IMR-90 (cell line): ENCODE measurements around the gene KATNAL2. TPM values are rescaled to one million over a fixed set of nuclear protein-coding genes. Genes with fewer than 3 reads are reported as not detected.
"Not testable (repeated sequence)": the region's sequence is repeated elsewhere in the genome, so short reads cannot be mapped to it uniquely, and the experiment has no call there.

Experiments
- ATAC-seq: fragments of 200-7000 bp; cut with Tn5 transposase; 2 replicates; pipeline ENCODE4 v1.9.1; 2020; ENCODE audit warnings: low read depth, mild to moderate bottlenecking, moderate library complexity
- BruUV-seq: library from RNA; stranded (reverse); fragments of 400-500 nt; replicated peaks from 2 replicates; lab custom pipeline; 2021; lab: Mats Ljungman, UMichigan
- CTCF ChIA-PET: fragments of 300-600 bp; formaldehyde crosslinking; extraction: SDS; loops from one replicate; lab custom pipeline; 2021; ENCODE audit warnings: antibody characterized with exemption; lab: Yijun Ruan, JAX
- POLR2A ChIA-PET: fragments of 300-600 bp; sonication (Branson Sonifier 250); formaldehyde crosslinking; loops from one replicate; lab custom pipeline; 2022; ENCODE audit warnings: antibody characterized with exemption; ENCODE audit not compliant: unreplicated experiment; lab: Charles Lee
- DNase-seq: peaks from one replicate; pipeline ENCODE4 v3.0.0; 2013
- H2AFZ ChIP-seq: replicated peaks from 2 replicates; pipeline ENCODE3; 2013; ENCODE audit warnings: low read length, mild to moderate bottlenecking; ENCODE audit not compliant: poor library complexity
- H2AK5ac ChIP-seq: 2 replicates; pipeline ENCODE4 v1.6.1; 2013; ENCODE audit warnings: low read depth, low read length, inconsistent platforms
- H2AK9ac ChIP-seq: replicated peaks from 2 replicates; pipeline ENCODE3; 2013; ENCODE audit warnings: mild to moderate bottlenecking, low read depth, low read length, moderate library complexity; ENCODE audit not compliant: poor library complexity
- H2BK120ac ChIP-seq: 2 replicates; pipeline ENCODE4 v1.6.1; 2013; ENCODE audit warnings: low read depth, low read length, inconsistent platforms
- H2BK15ac ChIP-seq: 3 replicates; pipeline ENCODE4 v1.6.1; 2013; ENCODE audit warnings: low read depth, low read length, inconsistent platforms
- H2BK20ac ChIP-seq: 2 replicates; pipeline ENCODE4 v1.6.1; 2013; ENCODE audit warnings: low read depth, mild to moderate bottlenecking, inconsistent platforms, low read length, moderate library complexity
- H2BK5ac ChIP-seq: 2 replicates; pipeline ENCODE4 v1.6.1; 2013; ENCODE audit warnings: mild to moderate bottlenecking, low read depth, low read length, inconsistent platforms; ENCODE audit not compliant: poor library complexity, severe bottlenecking
- H3K14ac ChIP-seq: replicated peaks from 2 replicates; pipeline ENCODE4 v1.6.1; 2013; ENCODE audit warnings: low read depth, low read length, inconsistent platforms
- H3K18ac ChIP-seq: 2 replicates; pipeline ENCODE4 v1.6.1; 2013; ENCODE audit warnings: low read depth, low read length, control low read depth
- H3K23ac ChIP-seq: 2 replicates; pipeline ENCODE4 v1.6.1; 2013; ENCODE audit warnings: low read depth, low read length, inconsistent platforms
- H3K27ac ChIP-seq: 2 replicates; pipeline ENCODE4 v1.5.1; 2013; ENCODE audit warnings: mild to moderate bottlenecking, control low read depth, low read length; ENCODE audit not compliant: insufficient read depth
- H3K27me3 ChIP-seq: 2 replicates; pipeline ENCODE4 v1.6.1; 2013; ENCODE audit warnings: low read length; ENCODE audit not compliant: control insufficient read depth, insufficient read depth
- H3K36me3 ChIP-seq: 2 replicates; pipeline ENCODE4 v1.6.1; 2013; ENCODE audit warnings: low read length, mixed read lengths; ENCODE audit not compliant: control insufficient read depth, insufficient read depth
- H3K4ac ChIP-seq: 2 replicates; pipeline ENCODE4 v1.6.1; 2013; ENCODE audit warnings: low read depth, low read length, inconsistent platforms
- H3K4me1 ChIP-seq: 2 replicates; pipeline ENCODE4 v1.6.1; 2013; ENCODE audit warnings: low read length, mixed read lengths; ENCODE audit not compliant: control insufficient read depth, insufficient read depth
- H3K4me2 ChIP-seq: 2 replicates; pipeline ENCODE4 v1.6.1; 2013; ENCODE audit warnings: low read depth, mild to moderate bottlenecking, control low read depth, low read length, moderate library complexity
- H3K4me3 ChIP-seq: 2 replicates; pipeline ENCODE4 v1.5.1; 2013; ENCODE audit warnings: low read depth, mild to moderate bottlenecking, control low read depth, low read length, moderate library complexity; ENCODE audit not compliant: insufficient read depth
- H3K56ac ChIP-seq: 2 replicates; pipeline ENCODE4 v1.6.1; 2013; ENCODE audit warnings: low read length, inconsistent platforms; ENCODE audit not compliant: insufficient read depth; ENCODE audit errors: extremely low read depth
- H3K79me1 ChIP-seq, 2 experiments: 2 replicates each; pipeline ENCODE4 v1.6.1; 2013; ENCODE audit warnings: low read length in 2 of 2, inconsistent platforms in 1 of 2, low read depth in 1 of 2
- H3K9ac ChIP-seq: 2 replicates; pipeline ENCODE4 v1.6.1; 2013; ENCODE audit warnings: low read depth, low read length, control low read depth
- H3K9me1 ChIP-seq: 2 replicates; pipeline ENCODE4 v1.6.1; 2013; ENCODE audit warnings: low read length, inconsistent platforms; ENCODE audit not compliant: insufficient read depth
- H3K9me3 ChIP-seq: 2 replicates; pipeline ENCODE4 v1.6.1; 2013; ENCODE audit warnings: low read length; ENCODE audit not compliant: control insufficient read depth, insufficient read depth
- H4K20me1 ChIP-seq: 2 replicates; pipeline ENCODE4 v1.6.1; 2013; ENCODE audit warnings: low read length, inconsistent platforms; ENCODE audit not compliant: insufficient read depth
- H4K5ac ChIP-seq: 2 replicates; pipeline ENCODE4 v1.6.1; 2013; ENCODE audit warnings: mild to moderate bottlenecking, low read depth, low read length, control low read depth
- H4K8ac ChIP-seq, 2 experiments: 2 replicates each; pipeline ENCODE4 v1.6.1; 2013; ENCODE audit warnings: low read depth in 2 of 2, low read length in 2 of 2, control low read depth in 1 of 2, inconsistent platforms in 1 of 2
- H4K91ac ChIP-seq: 2 replicates; pipeline ENCODE4 v1.6.1; 2013; ENCODE audit warnings: low read depth, low read length, inconsistent platforms; ENCODE audit not compliant: insufficient read depth
- WGBS, 2 experiments: methylation state at CpG; one replicate each; pipeline versions ENCODE4 v1.1.5 to v1.1.7; 2013; ENCODE audit warnings: missing lambda C conversion rate in 2 of 2; ENCODE audit not compliant: insufficient read length in 1 of 2; ENCODE audit errors: extremely low coverage in 2 of 2; 5-methylcytosine and 5-hydroxymethylcytosine counted together
- dilution Hi-C: fragments of 300-500 bp; cut with HindIII; formaldehyde crosslinking; loops from one replicate; pipeline ENCODE4 v1.14.3; 2018; ENCODE audit warnings: low sequenced_read_pairs; ENCODE audit not compliant: unreplicated experiment
- in situ Hi-C: fragments of 300-500 bp; cut with MboI; formaldehyde crosslinking; loops from 3 replicates; pipeline ENCODE4 v1.14.3; 2019; ENCODE audit warnings: low sequenced_read_pairs, inconsistent platforms, mixed read lengths
- intact Hi-C: fragments of 100-400 bp; cut with micrococcal nuclease; formaldehyde crosslinking; loops from 2 replicates; pipeline ENCODE4 v1.10.0; 2022
- polyA plus RNA-seq, 3 experiments: library from polyadenylated mRNA; depleted of rRNA; stranded (reverse); fragments of >200 nt; gene quantifications; 2 replicates each; pipeline ENCODE4 v1.2.3, GENCODE V29; 2012; ENCODE audit warnings: low replicate concordance in 1 of 3
- total RNA-seq: library from RNA; depleted of rRNA; stranded (reverse); fragments of >200 nt; gene quantifications from 2 replicates; pipeline ENCODE4 v1.2.3, GENCODE V29; 2012

KATNAL2 gene
- total and polyA plus RNA-seq, 2 of the 4 experiments (the other 2 are of a cell fraction) = 0.90 to 2.3 TPM

- in situ Hi-C loops, H2BK120ac ChIP-seq, H3K18ac ChIP-seq, H4K20me1 ChIP-seq, CTCF ChIA-PET, H2BK5ac ChIP-seq, H3K27ac ChIP-seq, BruUV-seq, ATAC-seq, intact Hi-C loops, H2AFZ ChIP-seq, H2AK9ac ChIP-seq, H3K4ac ChIP-seq, H3K56ac ChIP-seq, H3K4me2 ChIP-seq, H3K36me3 ChIP-seq, H3K4me3 ChIP-seq, H3K9me1 ChIP-seq, H2AK5ac ChIP-seq, H3K79me1 ChIP-seq, H3K9me3 ChIP-seq, dilution Hi-C loops, H3K9ac ChIP-seq, H3K14ac ChIP-seq, H4K8ac ChIP-seq, DNase-seq, H3K4me1 ChIP-seq, H4K91ac ChIP-seq, H2BK15ac ChIP-seq, H4K5ac ChIP-seq, H3K27me3 ChIP-seq, H2BK20ac ChIP-seq, POLR2A ChIA-PET, H3K23ac ChIP-seq: not testable (repeated sequence)
- no CpG with 5 or more reads among the region's 19 CpGs for WGBS, 2 experiments
Observed at GRCh38 chr18:47020757-47021156, 103.4 kb downstream of the KATNAL2 start.

DNA sequence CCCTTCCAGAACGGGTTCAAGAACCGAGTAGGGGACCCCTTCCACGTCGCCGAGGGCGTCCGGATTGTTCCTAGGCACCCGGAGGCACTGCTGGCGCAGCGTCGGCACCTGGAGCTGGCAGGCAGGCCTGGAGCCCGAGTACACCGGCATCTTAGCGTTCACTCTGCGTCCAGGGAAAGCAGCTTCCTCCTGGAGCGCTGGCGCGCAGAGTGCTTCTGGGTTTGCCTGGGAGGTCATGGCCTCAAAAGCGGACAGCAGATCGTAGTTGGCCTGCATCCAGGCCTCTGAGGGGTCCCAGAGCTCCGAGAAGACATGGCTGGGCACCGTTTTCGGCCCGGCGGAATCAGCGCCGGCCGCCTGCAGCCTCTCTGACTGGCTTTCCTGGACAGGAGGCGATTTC, 105.4 kb downstream of the KATNAL2 start:
- H3K36me3 ChIP-seq, H4K8ac ChIP-seq, H3K79me1 ChIP-seq, H3K4me2 ChIP-seq, H2AK5ac ChIP-seq, H3K9me1 ChIP-seq, H3K56ac ChIP-seq, H2BK5ac ChIP-seq, H3K4me3 ChIP-seq, H3K4ac ChIP-seq, dilution Hi-C loops, H3K4me1 ChIP-seq, H3K27ac ChIP-seq, H3K9ac ChIP-seq, H3K23ac ChIP-seq, H4K5ac ChIP-seq, H3K27me3 ChIP-seq, H3K14ac ChIP-seq, H4K91ac ChIP-seq, H2AK9ac ChIP-seq, BruUV-seq, POLR2A ChIA-PET, H2BK120ac ChIP-seq, H2AFZ ChIP-seq, in situ Hi-C loops, H3K18ac ChIP-seq, H4K20me1 ChIP-seq, DNase-seq, ATAC-seq, H2BK15ac ChIP-seq, intact Hi-C loops, CTCF ChIA-PET, H2BK20ac ChIP-seq, H3K9me3 ChIP-seq: not testable (repeated sequence)
- WGBS, 2 experiments = 100% methylated on average over 3 of the region's 29 CpGs; no CpG with 5 or more reads in 1 of the 2 experiments
